Right lobe of liver (tissue), 6 donors: ENCODE results near the gene NUP210. TPM values are rescaled to one million over a fixed set of nuclear protein-coding genes. Genes with fewer than 3 reads are reported as not detected.

Experiments used
- ATAC-seq, 4 donors: fragments of 200-7000 bp; cut with Tn5 transposase; one replicate each; pipeline ENCODE4 v1.9.1; 2020; ENCODE audit warnings: mild to moderate bottlenecking in 4 of 4, moderate library complexity in 4 of 4
- DNase-seq, 3 donors: peaks; one replicate each; pipeline ENCODE4 v3.0.0-alpha.2; 2020
- H3K27ac ChIP-seq, 3 donors: fragments of 200-600 bp; one replicate each; pipeline ENCODE4 v1.8.0; 2022
- H3K27me3 ChIP-seq, 2 donors: fragments of 200-600 bp; one replicate each; pipeline ENCODE4 v1.8.0; 2022
- H3K36me3 ChIP-seq, 4 donors: fragments of 200-600 bp; sonication (generic) in 1 of 4; one replicate each; pipeline versions ENCODE4 v1.5.1 to v1.8.0; 2017 to 2022; ENCODE audit warnings: control low read depth in 1 of 4
- H3K4me1 ChIP-seq, 4 donors: fragments of 200-600 bp; sonication (generic) in 1 of 4; one replicate each; pipeline versions ENCODE4 v1.5.1 to v1.8.0; 2017 to 2022; ENCODE audit warnings: control low read depth in 1 of 4
- H3K4me3 ChIP-seq, 3 donors: fragments of 200-600 bp; one replicate each; pipeline ENCODE4 v1.8.0; 2022
- H3K9me3 ChIP-seq, 4 donors: fragments of 200-600 bp; sonication (generic) in 1 of 4; one replicate each; pipeline versions ENCODE4 v1.5.1 to v1.8.0; 2017 to 2022; ENCODE audit warnings: control low read depth in 1 of 4
- CTCF ChIP-seq, 4 donors: fragments of 200-600 bp in 3 of 4; fragments of 450-650 bp in 1 of 4; IDR thresholded peaks; one replicate each; pipeline versions ENCODE4 v1.5.1 to v1.8.0; 2016 to 2022; ENCODE audit warnings: antibody characterized with exemption in 4 of 4, mild to moderate bottlenecking in 2 of 4
- POLR2A ChIP-seq: fragments of 450-650 bp; IDR thresholded peaks from one replicate; pipeline ENCODE4 v1.6.1; 2017; ENCODE audit warnings: antibody characterized with exemption, mild to moderate bottlenecking
- WGBS: methylation state at CpG from one replicate; pipeline ENCODE4 v1.1.6; 2018; ENCODE audit warnings: low coverage, low lambda C conversion rate; ENCODE audit not compliant: insufficient coverage; ENCODE audit errors: missing lambda C conversion rate; 5-methylcytosine and 5-hydroxymethylcytosine counted together
- intact Hi-C, 2 donors: fragments of 100-400 bp; cut with DNase I; formaldehyde crosslinking; loops; one replicate each; pipeline versions ENCODE4 v1.11.2 to v1.14.1; 2022
- total RNA-seq, 6 experiments: library from RNA; depleted of rRNA in 2 of 6; stranded (reverse); fragments of >200 nt in 2 of 6; fragmentation: NEBNext Ultra II Directional in 3 of 6; extraction: Animal tissue kit (Norgen Biotek cat#: 25700) in 3 of 6; gene quantifications; one replicate each; pipeline versions ENCODE4 v1.1.0 to v1.2.4, GENCODE V29; 2016 to 2023
- donor health status: DM: no; HTN: yes; CAD: no.
- donor health status: DM: no; HTN: no; CAD: no.
- donor health status: DM: no; HTN: no; CAD: no.
- donor health status: DM: no; HTN: yes; CAD: no.
- donor health status: DM: no; HTN: yes; CAD: no.

NUP210 gene
- total RNA-seq, 6 experiments from 2014 or later: 11.7 to 17.7 (median 15.6) TPM

GRCh38 chr3:13301286-13301987 lies 118.7 kb downstream of the NUP210 start:
- Histone ChIP-seq H3K4me3 (no peak overlapping the region), H3K4me1 (no peaks in the 10 kb centered on the region), H3K27me3 (no peaks in the 10 kb centered on the region), H3K9me3 (no peaks in the 10 kb centered on the region), H3K36me3 (no peaks in the 10 kb centered on the region), H3K27ac (no peak overlapping the region)
- DNase-seq (no peak), ATAC-seq (no peak)
- 41% methylated on average over 6 of the region's 14 CpGs for WGBS
- intact Hi-C loops: no loop called here
- no peak for TF ChIP-seq POLR2A
- TF ChIP-seq CTCF (IDR thresholded peaks at IDR 0.05): no peak

GRCh38 chr3:13300546-13301285 lies 119.4 kb downstream of the NUP210 start:
- ATAC-seq (no peak), DNase-seq (no peak)
- Histone ChIP-seq H3K27me3 (no peaks in the 10 kb centered on the region), H3K36me3 (no peaks in the 10 kb centered on the region), H3K4me3 (no peak overlapping the region), H3K27ac (no peak overlapping the region), H3K9me3 (no peaks in the 10 kb centered on the region), H3K4me1 (no peaks in the 10 kb centered on the region)
- WGBS: 73% methylated on average over 4 of the region's 5 CpGs
- intact Hi-C loops: no loop called here
- TF ChIP-seq CTCF (IDR thresholded peaks at IDR 0.05) (no peak), POLR2A (no peak)

- ATAC-seq (no peak), DNase-seq (no peak)
- Histone ChIP-seq H3K4me3 (no peak overlapping the region), H3K36me3 (no peaks in the 10 kb centered on the region), H3K27me3 (no peaks in the 10 kb centered on the region), H3K9me3 (no peaks in the 10 kb centered on the region), H3K4me1 (no peaks in the 10 kb centered on the region), H3K27ac (no peak overlapping the region)
- TF ChIP-seq CTCF (IDR thresholded peaks at IDR 0.05) (no peak), POLR2A (no peak)
- intact Hi-C loops: no loop called here
- 71% methylated on average over 5 of the region's 7 CpGs for WGBS
Observed at GRCh38 chr3:13299531-13300155, 120.5 kb downstream of the NUP210 start.

DNA sequence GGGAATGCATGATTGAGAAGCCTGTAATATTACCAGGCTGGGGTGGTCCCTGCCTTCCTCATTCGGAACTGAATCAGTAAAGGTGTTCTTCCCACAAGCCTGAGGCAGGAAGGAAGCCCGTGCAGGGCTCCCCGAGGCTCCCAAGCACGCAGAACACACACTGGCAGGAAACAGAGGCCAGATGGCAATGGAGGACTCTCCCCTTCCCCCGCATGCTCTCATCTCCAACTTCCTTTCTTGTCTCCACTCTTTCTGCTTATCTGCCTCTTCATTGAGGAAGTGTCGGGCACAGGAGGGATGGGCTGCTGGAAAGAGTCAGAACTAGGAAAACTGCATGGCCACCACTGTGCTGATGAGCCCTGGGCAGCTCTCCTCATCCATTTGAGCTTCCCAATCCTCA lies 123.5 kb downstream of the NUP210 start:
- intact Hi-C loops: no loop called here
- ATAC-seq (no peak), DNase-seq (no peak)
- 49% methylated on average over 2 of the region's 6 CpGs for WGBS
- H3K36me3 ChIP-seq: no peaks in the 10 kb centered on the region
- no peak overlapping the region for H3K27ac ChIP-seq
- H3K4me3 ChIP-seq: no peak overlapping the region
- no peak for TF ChIP-seq POLR2A
- no peak for TF ChIP-seq CTCF (IDR thresholded peaks at IDR 0.05)
- no peaks in the 10 kb centered on the region for H3K9me3 ChIP-seq
- H3K4me1 ChIP-seq: no peaks in the 10 kb centered on the region
- H3K27me3 ChIP-seq: no peaks in the 10 kb centered on the region
